Aortic smooth muscle cell (primary cell): ENCODE results near the gene CLIP3. TPM values are rescaled to one million over a fixed set of nuclear protein-coding genes. Genes with fewer than 3 reads are reported as not detected.

Experiments
- total RNA-seq: library from RNA; depleted of rRNA; stranded (reverse); fragments of >200 nt; gene quantifications from 2 replicates; pipeline ENCODE4 v1.2.3, GENCODE V29; 2014

The CLIP3 gene
- total RNA-seq: 3.4 and 11.8 TPM in 2 replicates

GRCh38 chr19:36032251-36033104, at the start of gene CLIP3:
Gene CLIP3, minus strand, starts transcription at chr19:36032873. Its CDS starts 516 bp downstream, at chr19:36032357.

GRCh38 chr19:36054733-36055686, 22.3 kb upstream of the CLIP3 start, which contains the start of gene WDR62:
Gene WDR62, plus strand, starts transcription at chr19:36054897. Its CDS starts 75 bp downstream, at chr19:36054972.

GRCh38 chr19:36054119-36054732, 21.6 kb upstream of the CLIP3 start, which contains the start of gene THAP8:
Gene THAP8, minus strand, starts transcription at chr19:36054285. Its CDS starts 68 bp downstream, at chr19:36054217.

GRCh38 chr19:36014012-36014924, 18.4 kb downstream of the CLIP3 start, which contains the start of gene ALKBH6:
Gene ALKBH6, minus strand, starts transcription at chr19:36014213. Its CDS starts 816 bp downstream, at chr19:36013397.

GRCh38 chr19:36008336-36008978, 24.2 kb downstream of the CLIP3 start, which contains the start of gene SYNE4:
Gene SYNE4, minus strand, starts transcription at chr19:36008813. Its CDS starts 132 bp downstream, at chr19:36008681.

GRCh38 chr19:35995048-35995993, 37.4 kb downstream of the CLIP3 start, which contains the start of gene SDHAF1:
Gene SDHAF1, plus strand, starts transcription at chr19:35995188. Its CDS starts 87 bp downstream, at chr19:35995275.

Other genes with a start within 250 kb of the CLIP3 start
- gene PRODH2, start 220.0 kb downstream of the CLIP3 start, total RNA-seq: not detected in 2 replicates
- gene NPHS1, start 180.4 kb downstream of the CLIP3 start, total RNA-seq: not detected in 2 replicates
- not detected in 2 replicates for gene KIRREL2, start 176.0 kb downstream of the CLIP3 start, total RNA-seq
- gene APLP1, start 164.3 kb downstream of the CLIP3 start, total RNA-seq: 7.7 and 14.0 TPM in 2 replicates
- 3.2 and 4.0 TPM in 2 replicates for gene NFKBID, start 132.3 kb downstream of the CLIP3 start, total RNA-seq
- gene HCST, start 130.3 kb downstream of the CLIP3 start, total RNA-seq: 0.79 and 1.2 TPM in 2 replicates
- gene TYROBP, start 124.6 kb downstream of the CLIP3 start, total RNA-seq: not detected in 2 replicates
- gene LRFN3, start 96.5 kb downstream of the CLIP3 start, total RNA-seq: 1.5 and 2.4 TPM in 2 replicates
- gene SDHAF1, start 37.7 kb downstream of the CLIP3 start, total RNA-seq: 13.5 and 15.2 TPM in 2 replicates
- 0.25 TPM in 1 of 2 replicates, not detected in the other for gene SYNE4, start 24.1 kb downstream of the CLIP3 start, total RNA-seq
- 13.9 and 18.8 TPM in 2 replicates for gene ALKBH6, start 18.7 kb downstream of the CLIP3 start, total RNA-seq
- gene THAP8, start 21.4 kb upstream of the CLIP3 start, total RNA-seq: 0.50 and 1.2 TPM in 2 replicates
- 3.2 and 6.2 TPM in 2 replicates for gene WDR62, start 22.0 kb upstream of the CLIP3 start, total RNA-seq
- gene OVOL3, start 78.3 kb upstream of the CLIP3 start, total RNA-seq: not detected in 2 replicates
- 87.4 and 111 TPM in 2 replicates for gene POLR2I, start 82.0 kb upstream of the CLIP3 start, total RNA-seq
- 265 and 341 TPM in 2 replicates for gene TBCB, start 82.6 kb upstream of the CLIP3 start, total RNA-seq
- 545 and 630 TPM in 2 replicates for gene CAPNS1, start 107.2 kb upstream of the CLIP3 start, total RNA-seq
- gene COX7A1, start 119.6 kb upstream of the CLIP3 start, total RNA-seq: 79.4 and 93.1 TPM in 2 replicates
- gene ZNF565, start 181.8 kb upstream of the CLIP3 start, total RNA-seq: 5.9 and 7.1 TPM in 2 replicates
- 83.0 and 86.5 TPM in 2 replicates for gene ZNF146, start 182.2 kb upstream of the CLIP3 start, total RNA-seq